Anterior cingulate cortex (tissue), 58 donors: Measurements from ENCODE around the gene CD48.
"Not testable (repeated sequence)": the region's sequence is repeated elsewhere in the genome, so short reads cannot be mapped to it uniquely, and the experiment has no call there.

Experiments used
- DNase-seq, 58 donors: peaks; one replicate each; lab custom pipeline; 2025; lab: John Stamatoyannopoulos, UW

The CD48 gene

DNA sequence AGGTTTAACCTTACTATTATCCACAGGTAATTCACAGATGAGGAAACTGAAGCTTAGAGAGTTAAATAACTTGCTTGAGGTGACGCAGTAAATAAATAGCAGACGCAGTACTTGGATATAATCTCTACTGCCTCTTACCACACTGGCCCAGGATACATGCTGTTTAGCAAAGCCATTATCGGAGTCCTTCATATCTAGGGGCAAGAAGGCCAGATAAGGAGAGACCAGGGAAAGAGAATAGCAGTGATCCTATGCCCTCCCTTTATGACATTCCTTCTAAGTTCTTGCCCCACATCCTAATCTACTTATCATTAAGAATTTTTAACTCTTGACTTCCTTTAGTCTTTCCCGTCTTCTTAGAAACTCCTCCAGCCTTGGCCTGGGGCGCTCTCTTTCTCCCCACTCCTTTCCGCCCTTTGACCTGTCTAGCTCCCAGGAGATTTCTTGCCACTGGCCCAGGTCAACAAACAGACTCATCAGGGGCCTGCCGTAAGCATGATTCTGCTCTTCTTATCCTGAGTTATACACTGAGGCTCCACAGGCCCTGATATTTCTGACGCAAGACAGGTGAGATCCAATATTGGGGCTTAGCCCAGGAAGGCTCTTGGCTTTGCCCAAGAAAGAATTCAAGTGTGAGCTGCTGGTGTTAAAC lies 53.3 kb downstream of the CD48 start:
- DNase-seq = no peak

DNA sequence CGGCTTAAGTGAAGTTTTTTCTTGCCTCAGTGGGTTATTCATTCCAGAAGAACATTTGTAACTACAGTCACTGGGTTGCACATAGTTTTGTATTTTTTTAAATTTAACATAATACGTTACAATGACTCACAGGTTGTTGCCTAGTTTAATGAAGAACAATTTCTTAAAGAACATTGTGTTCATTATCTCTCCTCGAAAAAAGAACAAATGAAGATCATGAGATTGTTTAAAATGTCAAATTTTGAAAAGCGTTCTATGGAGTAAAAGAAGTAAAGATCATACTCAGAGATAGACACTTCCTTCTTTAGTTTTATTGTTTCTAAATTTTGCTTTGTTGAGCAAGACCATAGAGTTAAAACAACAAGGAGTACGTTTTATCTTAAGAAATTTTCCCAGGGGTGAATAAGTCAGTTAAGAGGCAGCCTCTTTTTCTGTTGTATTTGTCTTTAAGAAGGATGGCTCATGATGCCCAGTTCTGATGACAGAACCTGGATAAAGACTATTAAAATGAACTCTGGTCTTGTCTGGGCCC lies 54.3 kb downstream of the CD48 start:
- DNase-seq = no peak

DNA sequence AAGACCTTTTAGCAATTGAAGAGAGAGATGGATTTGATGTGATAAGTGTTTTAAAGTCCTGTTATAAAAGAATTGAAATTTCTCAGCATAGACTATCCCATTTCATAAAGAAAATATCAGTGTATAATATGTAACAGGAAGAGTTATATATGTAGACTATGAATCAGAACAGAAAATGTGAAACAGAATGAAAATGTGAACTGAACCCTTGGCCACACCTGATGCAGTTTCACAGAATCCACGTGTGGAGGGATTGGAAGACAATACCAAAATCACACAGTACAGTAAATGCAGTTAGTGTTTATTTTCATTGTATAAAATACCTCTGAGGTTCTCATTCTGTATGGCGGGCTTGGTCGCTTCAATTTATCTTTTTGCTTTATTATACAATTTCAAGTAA lies 54.9 kb downstream of the CD48 start:
- DNase-seq = no peak

DNA sequence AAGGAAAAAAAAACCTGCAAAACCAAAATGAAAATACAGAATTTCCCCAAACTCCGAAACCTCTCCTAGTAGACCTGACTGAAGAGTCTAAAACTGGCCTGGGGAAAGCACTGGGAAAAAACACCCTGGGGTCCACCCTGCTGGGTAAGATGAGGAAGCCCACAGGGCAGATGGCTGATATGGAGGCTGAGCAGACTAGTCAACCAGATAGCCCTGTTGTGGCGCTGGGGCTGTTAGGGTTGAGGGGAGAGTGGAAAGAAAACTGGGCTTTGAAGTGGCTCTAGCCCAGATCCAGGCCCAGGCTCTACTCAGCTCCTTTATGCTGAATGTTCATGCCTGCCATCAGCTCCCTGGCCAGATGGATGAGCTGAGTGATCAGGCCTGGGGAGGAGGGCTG lies 58.0 kb downstream of the CD48 start:
- DNase-seq = no peak

DNA sequence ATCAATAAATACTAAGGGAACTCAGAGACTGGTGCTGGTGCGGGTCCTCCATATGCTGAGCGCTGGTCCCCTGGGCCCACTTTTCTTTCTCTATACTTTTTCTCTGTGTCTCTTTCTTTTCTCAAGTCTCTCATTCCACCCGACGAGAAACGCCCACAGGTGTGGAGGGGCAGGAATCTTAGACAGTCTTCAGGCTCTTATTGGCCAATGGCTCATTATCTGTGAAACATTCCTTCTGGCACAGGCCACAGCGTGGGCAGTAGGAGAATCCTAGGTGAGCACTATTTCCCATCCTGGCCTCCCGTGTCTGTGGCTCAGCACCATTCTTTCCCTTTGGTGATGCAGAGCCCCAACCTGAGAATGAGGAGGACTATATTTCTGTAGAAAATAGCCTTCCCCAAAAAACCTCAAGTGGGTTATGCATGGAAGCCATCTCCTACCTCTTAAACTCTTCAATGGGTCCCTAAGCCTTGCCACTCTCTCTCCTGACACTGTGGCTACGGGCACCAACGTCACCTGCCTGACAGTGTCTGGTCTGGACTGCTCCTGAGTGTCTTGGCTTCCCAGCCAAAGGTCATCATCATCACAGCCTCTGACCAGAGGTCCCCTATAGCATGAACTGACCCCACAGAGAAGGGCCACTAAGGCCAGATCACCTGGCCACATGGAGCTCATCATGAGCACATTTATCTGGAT lies 58.5 kb downstream of the CD48 start:
- no peak for DNase-seq

DNA sequence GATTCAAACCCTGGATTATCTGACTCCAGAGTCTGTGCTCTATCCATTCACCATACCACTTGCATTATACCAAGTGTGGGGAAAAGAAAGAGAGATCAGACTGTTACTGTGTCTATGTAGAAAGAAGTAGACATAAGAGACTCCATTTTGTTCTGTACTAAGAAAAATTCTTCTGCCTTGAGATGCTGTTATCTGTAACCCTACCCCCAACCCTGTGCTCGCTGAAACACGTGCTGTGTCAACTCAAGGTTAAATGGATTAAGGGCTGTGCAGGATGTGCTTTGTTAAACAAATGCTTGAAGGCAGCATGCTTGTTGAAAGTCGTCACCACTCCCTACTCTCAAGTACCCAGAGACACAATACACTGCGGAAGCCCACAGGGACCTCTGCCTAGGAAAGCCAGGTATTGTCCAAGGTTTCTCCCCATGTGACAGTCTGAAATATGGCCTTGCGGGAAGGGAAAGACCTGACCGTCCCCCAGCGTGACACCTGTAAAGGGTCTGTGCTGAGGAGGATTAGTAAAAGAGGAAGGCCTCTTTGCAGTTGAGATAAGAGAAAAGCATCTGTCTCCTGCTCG lies 59.5 kb downstream of the CD48 start:
- not testable (repeated sequence) for DNase-seq

DNA sequence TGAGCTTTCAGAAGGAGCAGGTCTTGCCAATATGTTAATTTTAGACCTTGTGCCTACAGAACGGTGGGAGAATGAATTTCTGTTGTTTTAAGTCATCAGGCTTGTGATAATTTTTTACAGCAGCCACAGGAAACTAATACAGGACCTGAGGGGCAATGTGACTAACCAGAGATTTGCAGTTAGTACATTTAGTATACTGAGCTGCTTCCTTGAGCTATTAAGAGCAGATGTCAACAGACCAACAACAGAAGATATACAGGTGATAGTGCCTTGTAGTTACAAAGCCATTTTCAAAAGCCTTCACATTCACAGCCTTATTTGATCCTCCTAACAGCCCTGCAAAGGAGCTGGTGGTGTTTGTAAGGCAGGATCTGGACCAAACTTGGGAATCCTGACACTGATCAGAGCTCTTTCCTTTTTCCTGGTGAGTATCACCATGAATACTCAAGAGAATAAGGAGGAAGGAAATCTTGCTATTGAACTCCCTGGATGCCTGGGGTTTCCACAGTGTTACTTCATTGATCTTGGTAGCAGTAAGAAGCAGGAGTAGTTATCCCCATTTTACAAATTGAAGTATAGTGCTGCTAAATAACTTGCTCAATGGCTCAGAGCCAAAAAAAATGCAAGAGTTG lies 60.1 kb downstream of the CD48 start:
- no peak for DNase-seq

DNA sequence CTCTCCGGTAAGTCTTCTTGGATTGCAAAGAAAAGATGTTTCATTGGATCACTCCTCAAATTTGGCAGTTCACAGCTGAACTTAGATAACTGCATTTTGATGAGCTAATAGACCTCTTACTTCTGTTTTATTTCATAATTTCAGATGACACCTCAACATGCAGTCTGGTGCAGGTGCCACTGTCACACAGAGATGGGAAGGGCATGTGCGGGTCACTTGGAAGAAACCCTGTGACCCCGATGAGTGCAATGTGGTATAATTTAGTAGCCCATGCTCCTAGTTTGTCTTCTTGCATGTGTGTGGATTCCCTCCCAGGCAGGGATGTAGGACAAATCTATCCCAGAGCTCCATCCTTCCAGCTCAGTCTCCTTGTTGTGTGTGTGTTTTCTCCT lies 64.3 kb downstream of the CD48 start:
- no peak for DNase-seq

DNA sequence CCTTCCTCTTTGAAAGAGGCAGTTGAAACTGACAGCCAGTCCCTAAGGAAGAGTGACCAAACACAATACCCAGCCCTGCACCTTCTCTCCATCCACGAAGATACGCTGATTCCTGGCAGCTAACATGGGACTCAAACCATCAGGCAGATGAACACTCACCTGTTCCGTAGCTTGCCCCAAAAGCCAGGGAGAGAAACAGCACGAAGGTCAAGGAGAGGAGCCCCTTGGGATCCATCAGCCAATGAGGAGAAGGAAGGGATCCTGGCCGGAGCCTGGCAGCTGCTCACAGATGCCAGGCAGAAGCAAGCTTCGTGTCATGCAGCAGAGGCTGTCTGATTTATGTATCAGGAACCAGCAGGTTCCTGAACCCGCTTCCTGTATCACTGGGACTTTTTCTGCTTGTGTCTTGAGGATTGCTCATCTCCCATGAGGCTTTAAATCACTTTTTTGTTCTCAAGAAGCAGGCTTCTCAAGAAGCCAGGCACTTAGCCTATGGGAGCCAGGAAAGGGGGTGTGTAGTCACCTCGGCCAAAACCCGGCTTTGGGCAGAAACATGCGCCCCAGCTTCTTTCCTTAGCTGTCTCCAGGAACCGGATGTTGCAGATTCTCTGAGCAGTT lies 64.8 kb downstream of the CD48 start, which contains the start of gene SLAMF1:
Gene SLAMF1, minus strand, starts transcription at position 334 of the 618 bp plus-strand sequence. Its CDS starts 99 bp downstream, at position 235.
- DNase-seq = no peak

DNA sequence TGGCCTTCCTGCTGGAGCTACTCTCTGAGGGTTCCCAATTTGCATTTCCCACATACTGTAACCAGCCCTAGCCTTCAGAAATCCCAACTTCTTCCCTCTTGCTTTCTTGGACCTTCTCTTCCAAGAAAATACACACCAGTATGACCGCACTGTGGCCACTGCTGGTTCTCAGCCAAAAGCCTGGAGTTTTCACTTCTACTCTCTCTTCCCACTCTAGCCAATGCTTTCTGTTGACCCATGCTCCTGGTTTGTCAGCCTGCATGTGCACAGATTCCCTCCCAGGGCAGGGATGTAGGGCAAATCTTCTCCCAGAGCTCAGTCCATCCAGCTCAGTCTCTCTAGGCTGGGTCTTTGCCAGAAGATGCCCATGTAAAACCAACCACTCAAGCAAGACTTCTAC lies 65.4 kb downstream of the CD48 start:
- DNase-seq = no peak

DNA sequence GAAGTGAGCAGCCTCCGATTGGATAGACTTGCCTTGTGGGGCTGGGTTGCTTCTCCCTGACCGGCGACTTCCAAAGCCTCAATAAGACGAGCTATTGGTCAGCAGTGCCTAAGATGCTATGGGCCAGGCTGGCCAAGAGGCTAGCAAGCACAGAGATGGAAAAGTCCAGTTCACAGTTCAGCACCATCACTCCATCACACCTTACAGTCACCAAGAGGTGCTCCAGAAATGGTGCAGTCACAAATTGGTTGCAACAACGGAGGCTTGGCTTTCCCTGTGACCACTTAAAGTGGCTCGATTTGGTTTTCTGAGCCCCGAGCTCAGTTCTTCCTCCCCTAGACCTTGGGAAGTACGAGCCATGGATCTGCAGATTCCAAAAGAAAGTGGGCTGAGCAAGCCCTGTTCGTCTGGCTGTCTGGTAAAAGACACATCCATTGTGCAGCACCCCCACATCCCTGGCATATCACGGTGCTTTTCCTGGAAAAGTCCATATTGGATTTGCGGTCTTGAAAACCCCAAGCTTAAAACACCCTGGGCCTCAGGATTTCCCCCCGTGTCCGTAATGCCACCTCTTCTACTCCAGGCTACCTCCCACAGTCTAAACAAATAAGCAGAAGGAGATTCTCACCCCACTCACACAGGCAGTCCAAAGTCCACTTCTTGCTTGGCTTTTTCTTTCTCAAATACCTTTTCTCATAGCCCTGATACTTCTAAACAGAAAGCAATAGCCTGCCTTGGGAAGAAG lies 66.1 kb downstream of the CD48 start:
- DNase-seq = no peak

DNA sequence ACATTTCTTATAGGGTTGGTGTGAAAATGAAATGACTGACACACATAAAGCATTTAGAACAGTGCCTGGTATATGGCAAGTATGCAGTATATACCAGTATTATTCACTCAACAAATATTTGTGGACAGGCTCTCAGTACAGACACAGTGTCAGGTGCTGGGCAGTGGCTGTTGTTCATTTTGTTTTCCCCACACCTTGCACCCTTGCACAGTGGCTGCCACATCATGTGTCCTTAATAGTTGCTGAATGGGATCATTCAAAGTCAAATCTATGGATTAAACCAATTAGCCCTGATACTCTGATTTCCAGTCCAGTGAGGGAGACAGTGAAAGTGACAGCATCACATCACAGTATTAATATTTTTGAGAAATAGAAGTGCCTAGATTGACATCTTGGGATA lies 67.2 kb downstream of the CD48 start:
- no peak for DNase-seq

DNA sequence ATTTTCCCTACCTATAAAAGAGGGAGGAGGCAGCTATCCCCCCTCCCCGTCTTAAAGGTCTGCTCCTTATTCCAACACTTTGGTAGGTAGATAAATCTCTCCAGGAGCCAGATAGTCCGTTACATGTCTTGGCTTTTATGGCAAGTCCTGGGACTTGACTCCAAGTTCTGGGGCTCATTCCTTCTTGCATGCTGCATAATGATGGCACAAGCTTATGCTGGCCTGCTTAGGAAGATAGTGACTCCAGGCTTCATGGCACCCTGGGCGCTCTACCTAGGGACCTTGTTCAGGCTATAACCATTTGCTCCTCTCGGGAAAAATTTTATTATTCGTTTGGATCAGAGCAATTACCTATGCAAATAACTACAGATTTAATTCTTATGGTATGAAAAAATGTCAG lies 68.5 kb downstream of the CD48 start:
- no peak for DNase-seq

DNA sequence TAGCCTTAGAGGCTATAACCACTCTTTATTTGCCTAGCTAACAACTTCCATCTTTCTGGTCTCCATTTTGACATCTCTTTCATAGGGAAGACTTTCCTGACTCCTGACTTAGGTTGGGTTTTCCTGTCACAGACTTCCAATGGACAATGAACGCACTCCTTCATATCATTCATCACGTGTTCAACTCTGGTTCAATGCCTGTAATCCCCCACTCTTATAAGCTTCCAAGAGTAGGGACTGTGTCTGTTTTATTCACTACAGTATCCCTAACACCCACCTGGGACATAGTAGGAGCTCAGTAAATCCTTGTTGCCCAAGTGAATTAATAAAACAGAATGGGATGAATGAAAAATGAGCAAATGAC lies 69.4 kb downstream of the CD48 start:
- no peak for DNase-seq

DNA sequence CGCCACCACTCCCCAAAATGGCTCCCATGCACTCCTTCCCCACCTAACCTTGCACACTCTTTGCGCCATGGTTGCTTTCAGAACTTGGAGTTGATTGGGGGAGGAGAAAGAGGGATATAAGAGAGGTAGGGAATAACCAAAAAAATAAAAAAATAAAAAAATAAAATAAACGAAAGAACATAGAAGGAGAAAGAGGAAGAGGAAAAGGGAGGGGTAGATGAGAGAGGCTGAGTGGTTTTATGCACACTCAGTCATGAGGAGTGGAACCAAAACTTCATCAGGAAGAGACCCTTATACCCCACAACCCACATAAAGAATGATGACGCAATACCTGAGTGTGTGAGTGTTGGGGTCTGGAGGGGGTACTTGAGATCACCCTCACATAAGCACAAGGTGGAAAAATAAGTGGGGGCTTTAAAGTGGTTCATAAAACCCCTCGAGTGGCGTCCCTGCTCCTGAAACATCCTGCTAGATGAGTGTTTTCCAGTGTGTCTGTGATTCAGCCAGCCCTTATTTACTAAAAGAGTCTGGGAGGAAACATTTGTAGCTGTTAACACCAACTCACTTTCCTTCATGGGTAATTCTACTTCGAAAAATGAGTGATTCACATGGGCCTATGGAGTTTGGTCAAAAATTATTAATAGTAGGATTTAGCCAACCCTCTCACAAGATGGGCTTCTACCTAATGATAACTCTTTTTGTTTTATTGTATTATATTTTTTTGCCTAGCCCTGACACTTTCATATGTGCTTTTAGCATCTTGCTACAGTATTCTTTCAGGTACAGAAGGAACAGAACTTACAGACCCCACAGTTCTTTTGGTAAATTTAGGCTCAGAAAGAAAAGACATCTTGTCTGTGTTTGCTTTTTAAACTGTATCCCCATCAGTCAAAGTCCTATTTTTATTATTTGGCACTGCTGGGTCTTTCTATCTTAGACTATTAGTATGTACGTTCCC lies 70.0 kb downstream of the CD48 start:
- DNase-seq = no peak

DNA sequence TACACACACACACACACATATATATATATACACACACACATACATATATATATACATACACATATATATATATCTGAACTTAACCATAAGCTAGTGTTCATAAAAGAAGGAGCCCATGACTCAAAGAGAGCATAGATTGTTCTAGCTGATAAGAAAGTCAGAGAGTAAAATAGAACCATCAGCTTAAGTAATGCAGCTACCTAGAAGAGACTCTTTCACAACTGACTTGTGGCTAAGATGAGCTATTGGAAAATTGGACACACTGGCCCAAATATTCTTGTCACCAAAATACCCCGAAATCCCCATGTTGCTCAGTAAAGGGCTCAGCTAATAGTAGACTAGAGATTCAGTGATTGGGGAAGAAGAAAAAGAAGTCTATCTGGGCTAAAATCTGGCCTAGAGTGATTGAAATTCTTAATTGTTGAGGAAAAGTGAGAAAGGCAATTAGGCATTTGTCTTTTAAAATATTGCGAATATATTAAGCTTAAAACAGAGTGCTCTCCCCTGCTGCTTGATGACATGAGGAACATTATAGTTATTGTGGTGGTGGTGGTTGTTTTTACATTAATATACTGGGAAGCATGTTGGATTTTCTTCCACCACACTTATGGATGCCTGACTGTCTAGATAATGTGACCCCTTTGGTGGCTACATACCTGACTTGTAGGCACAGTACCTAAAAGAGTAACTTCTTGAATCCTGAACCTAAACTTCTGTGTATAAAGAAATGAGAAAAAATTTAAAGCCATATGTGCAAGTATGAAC lies 71.1 kb downstream of the CD48 start:
- DNase-seq = no peak

DNA sequence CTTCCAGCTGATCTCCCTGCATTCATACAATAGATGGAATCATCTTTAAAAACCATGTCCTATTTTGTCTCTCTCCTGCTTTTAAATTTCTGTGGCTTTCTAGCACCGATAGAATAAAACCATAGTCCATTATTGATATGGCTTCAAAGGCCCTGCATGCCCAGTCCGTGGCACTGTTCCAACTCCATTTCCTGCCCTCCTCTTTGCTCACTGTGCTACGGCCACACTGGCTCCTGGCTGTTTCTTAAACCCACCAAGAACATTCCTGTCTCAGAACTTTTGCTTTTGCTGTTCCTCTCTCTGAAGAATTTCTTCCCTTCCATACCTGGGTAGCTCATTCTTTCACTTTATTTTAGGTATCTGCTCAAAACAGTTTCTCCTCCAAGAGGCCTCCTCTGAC lies 72.0 kb downstream of the CD48 start:
- DNase-seq = no peak

DNA sequence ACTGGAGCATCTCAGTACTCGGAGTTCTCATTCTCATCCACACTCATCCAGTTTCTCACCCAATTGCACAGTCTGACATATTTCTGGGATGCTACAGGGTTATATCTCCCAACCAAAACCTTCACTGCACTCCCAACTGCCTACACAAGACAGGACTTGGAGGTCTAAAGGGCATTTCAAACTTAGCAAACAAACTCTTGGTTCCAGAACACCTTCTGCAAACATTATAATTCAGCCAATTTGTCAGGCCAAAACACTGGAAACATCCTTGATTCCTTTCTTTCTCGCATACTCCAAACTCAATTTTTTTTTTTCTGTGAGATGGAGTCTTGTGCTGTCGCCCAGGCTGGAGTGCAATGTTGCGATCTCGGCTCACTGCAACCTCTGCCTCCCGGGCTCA lies 72.7 kb downstream of the CD48 start:
- DNase-seq = no peak

DNA sequence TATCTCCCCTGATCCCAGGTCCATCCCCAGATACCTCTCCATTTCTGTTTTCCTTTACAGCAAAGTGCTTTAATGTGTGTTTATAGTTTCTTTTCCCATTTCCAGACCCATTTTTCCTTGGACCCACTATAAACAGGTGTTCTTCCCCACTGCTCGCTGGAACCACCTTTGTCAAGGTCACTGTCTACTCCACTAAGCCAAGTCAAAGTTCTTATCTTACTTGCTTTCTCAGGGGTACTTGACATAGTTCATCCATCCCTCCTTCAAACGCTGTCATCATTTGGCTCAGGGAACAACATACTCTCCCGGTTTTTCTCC lies 73.1 kb downstream of the CD48 start:
- DNase-seq = no peak
